A673 (cell line): ENCODE data around the gene AUNIP. TPM values are rescaled to one million over a fixed set of nuclear protein-coding genes. Genes with fewer than 3 reads are reported as not detected.

Experiments used
- BruUV-seq: library from RNA; stranded (reverse); fragments of 400-500 nt; replicated peaks from 2 replicates; lab custom pipeline; 2021; lab: Mats Ljungman, UMichigan
- CTCF ChIA-PET: fragments of 300-600 bp; sonication (Branson Sonifier 250); formaldehyde crosslinking; loops from one replicate; lab custom pipeline; 2022; ENCODE audit warnings: antibody characterized with exemption; lab: Charles Lee
- POLR2A ChIA-PET: fragments of 300-600 bp; sonication (Branson Sonifier 250); formaldehyde crosslinking; loops from one replicate; lab custom pipeline; 2022; ENCODE audit warnings: antibody characterized with exemption; ENCODE audit not compliant: low non-redundant PET; lab: Charles Lee
- DNase-seq: peaks from one replicate; pipeline ENCODE4 v3.0.0-alpha.2; 2015; ENCODE audit warnings: low spot score
- H3K27ac ChIP-seq: fragments of 200-600 bp; sonication (generic); 2 replicates; pipeline ENCODE4 v1.5.1; 2016; ENCODE audit warnings: mixed run types, low read depth, mild to moderate bottlenecking, mixed read lengths, antibody characterized with exemption, low read length; ENCODE audit not compliant: poor library complexity, severe bottlenecking
- H3K27me3 ChIP-seq: fragments of 200-600 bp; sonication (generic); replicated peaks from 2 replicates; pipeline ENCODE4 v1.6.1; 2017; ENCODE audit warnings: mixed run types, low read depth, mild to moderate bottlenecking, mixed read lengths, antibody characterized with exemption, low read length; ENCODE audit not compliant: insufficient read depth, poor library complexity
- H3K36me3 ChIP-seq: fragments of 200-600 bp; sonication (generic); 2 replicates; pipeline ENCODE4 v1.6.1; 2016; ENCODE audit warnings: mixed run types, mild to moderate bottlenecking, mixed read lengths, antibody characterized with exemption, low read length; ENCODE audit not compliant: insufficient read depth, poor library complexity, severe bottlenecking
- H3K4me1 ChIP-seq: fragments of 200-600 bp; sonication (generic); 2 replicates; pipeline ENCODE4 v1.6.1; 2017; ENCODE audit warnings: mixed run types, mild to moderate bottlenecking, mixed read lengths, antibody characterized with exemption, low read length; ENCODE audit not compliant: insufficient read depth, poor library complexity, severe bottlenecking
- H3K4me3 ChIP-seq: fragments of 200-600 bp; sonication (generic); 2 replicates; pipeline ENCODE4 v1.5.1; 2016; ENCODE audit warnings: low read depth, mixed run types, mild to moderate bottlenecking, mixed read lengths, low read length; ENCODE audit not compliant: poor library complexity, severe bottlenecking
- H3K9me3 ChIP-seq: fragments of 200-600 bp; sonication (generic); 2 replicates; pipeline ENCODE4 v1.6.1; 2016; ENCODE audit warnings: mixed run types, low read depth, mild to moderate bottlenecking, mixed read lengths, antibody characterized with exemption, low read length; ENCODE audit not compliant: poor library complexity, severe bottlenecking
- CTCF ChIP-seq: fragments of 300-800, 200-600 bp; sonication (generic); conservative IDR thresholded peaks from 2 replicates; pipeline ENCODE4 v1.5.1; 2017; ENCODE audit warnings: low read depth, mild to moderate bottlenecking, antibody characterized with exemption, low read length, moderate library complexity, mixed read lengths
- EZH2 ChIP-seq: fragments of 200-600 bp; sonication (generic); IDR thresholded peaks from 2 replicates; pipeline ENCODE4 v1.6.1; 2017; ENCODE audit warnings: borderline replicate concordance, low read depth, mild to moderate bottlenecking, mixed read lengths, antibody characterized with exemption, low read length; ENCODE audit not compliant: poor library complexity, severe bottlenecking
- intact Hi-C: fragments of 100-400 bp; cut with micrococcal nuclease; formaldehyde crosslinking; loops from one replicate; pipeline ENCODE4 v1.10.0; 2022; ENCODE audit not compliant: unreplicated experiment
- microRNA-seq: library from miRNA; unstranded; fragments of <30 nt; microRNA quantifications from one replicate; pipeline ENCODE4 v1.2.0, GENCODE V29; 2021
- total RNA-seq: library from RNA; stranded (reverse); gene quantifications from 2 replicates; pipeline ENCODE4 v1.2.3, GENCODE V29; 2021

Gene AUNIP
- total RNA-seq, 1 experiment from 2014 or later = 18.9 TPM

- CTCF ChIA-PET = interaction anchor here (0.6 kb wide), 1 partner anchor 11 kb away, joined by 3 read pairs; no protein-coding TSS in a partner anchor
- Histone ChIP-seq H3K4me1 (peaks cover 4% of the 10 kb centered on the region), H3K27me3 (no peaks in the 10 kb centered on the region), H3K36me3 (no peaks in the 10 kb centered on the region), H3K27ac (no peak overlapping the region), H3K4me3 (no peak overlapping the region), H3K9me3 (no peaks in the 10 kb centered on the region)
- intact Hi-C loops = no loop called here
- no TSS peak for BruUV-seq
- POLR2A ChIA-PET = no interaction called here
- TF ChIP-seq CTCF (no peak), EZH2 (no peak)
- no peak for DNase-seq
Measured at GRCh38 chr1:25784575-25785051, 74.6 kb downstream of the AUNIP start.

Small RNA genes within 50 kb of the gene (microRNA-seq; reads per million reads assigned to microRNA genes)
- 1.9 reads per million for gene MIR3917

Other genes with a start within 250 kb of the AUNIP start
- gene MAN1C1, start 242.7 kb downstream of the AUNIP start, total RNA-seq = 0.21 and 0.22 TPM in 2 replicates
- 50.4 and 61.5 TPM in 2 replicates for gene SELENON, start 59.3 kb downstream of the AUNIP start, total RNA-seq
- gene MTFR1L, start 39.5 kb downstream of the AUNIP start, total RNA-seq = 45.0 and 51.6 TPM in 2 replicates
- gene PAQR7, start 16.3 kb upstream of the AUNIP start, total RNA-seq = 2.9 and 3.0 TPM in 2 replicates
- 920 and 933 TPM in 2 replicates for gene STMN1, start 47.0 kb upstream of the AUNIP start, total RNA-seq
- 6.7 and 7.2 TPM in 2 replicates for gene PAFAH2, start 138.6 kb upstream of the AUNIP start, total RNA-seq
- 0.07 TPM in 1 of 2 replicates, not detected in the other for gene EXTL1, start 162.3 kb upstream of the AUNIP start, total RNA-seq
- not detected in 2 replicates for gene SLC30A2, start 186.7 kb upstream of the AUNIP start, total RNA-seq
- not detected in 2 replicates for gene TRIM63, start 208.2 kb upstream of the AUNIP start, total RNA-seq